AG04449 (cell line): Measurements from ENCODE around the gene GNAT3.
A peak's percentile ranks its signal among the peaks of the same experiment; 100 is the strongest.

ENCODE experiments used
- CTCF ChIA-PET: fragments of 350-600 bp; formaldehyde crosslinking; extraction: SDS; loops from one replicate; lab custom pipeline; 2021; ENCODE audit warnings: antibody characterized with exemption; lab: Yijun Ruan, JAX
- POLR2A ChIA-PET: fragments of 400-600, 350-600 bp; formaldehyde crosslinking; extraction: SDS; loops from one replicate; lab custom pipeline; 2020; ENCODE audit warnings: antibody characterized with exemption, inconsistent platforms; lab: Yijun Ruan, JAX
- DNase-seq: peaks from one replicate; pipeline ENCODE4 v3.0.0-alpha.2; 2010; ENCODE audit warnings: low read depth, low spot score
- H3K4me3 ChIP-seq: 2 replicates; pipeline ENCODE4 v1.5.1; 2011; ENCODE audit warnings: low read depth, mild to moderate bottlenecking, control low read depth, low read length
- TF ChIP-seq, protein P1 (sequence below): IDR thresholded peaks from one replicate; pipeline ENCODE4 v1.5.1; 2011; ENCODE audit warnings: mild to moderate bottlenecking, moderate library complexity, low read length, control low read depth, inconsistent platforms; ENCODE audit not compliant: insufficient read depth; ENCODE audit errors: missing control alignments

GNAT3 gene

GRCh38 chr7:80443325-80443724 lies 68.5 kb downstream of the GNAT3 start:
- POLR2A ChIA-PET: no interaction called here
- no peak for DNase-seq
- H3K4me3 ChIP-seq: no peak overlapping the region
- CTCF ChIA-PET: interaction anchor here (1.0 kb wide), 1 partner anchor 14 kb away, joined by 5 read pairs; no protein-coding TSS in a partner anchor
- TF ChIP-seq, protein P1, sequence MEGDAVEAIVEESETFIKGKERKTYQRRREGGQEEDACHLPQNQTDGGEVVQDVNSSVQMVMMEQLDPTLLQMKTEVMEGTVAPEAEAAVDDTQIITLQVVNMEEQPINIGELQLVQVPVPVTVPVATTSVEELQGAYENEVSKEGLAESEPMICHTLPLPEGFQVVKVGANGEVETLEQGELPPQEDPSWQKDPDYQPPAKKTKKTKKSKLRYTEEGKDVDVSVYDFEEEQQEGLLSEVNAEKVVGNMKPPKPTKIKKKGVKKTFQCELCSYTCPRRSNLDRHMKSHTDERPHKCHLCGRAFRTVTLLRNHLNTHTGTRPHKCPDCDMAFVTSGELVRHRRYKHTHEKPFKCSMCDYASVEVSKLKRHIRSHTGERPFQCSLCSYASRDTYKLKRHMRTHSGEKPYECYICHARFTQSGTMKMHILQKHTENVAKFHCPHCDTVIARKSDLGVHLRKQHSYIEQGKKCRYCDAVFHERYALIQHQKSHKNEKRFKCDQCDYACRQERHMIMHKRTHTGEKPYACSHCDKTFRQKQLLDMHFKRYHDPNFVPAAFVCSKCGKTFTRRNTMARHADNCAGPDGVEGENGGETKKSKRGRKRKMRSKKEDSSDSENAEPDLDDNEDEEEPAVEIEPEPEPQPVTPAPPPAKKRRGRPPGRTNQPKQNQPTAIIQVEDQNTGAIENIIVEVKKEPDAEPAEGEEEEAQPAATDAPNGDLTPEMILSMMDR: no peak

DNA sequence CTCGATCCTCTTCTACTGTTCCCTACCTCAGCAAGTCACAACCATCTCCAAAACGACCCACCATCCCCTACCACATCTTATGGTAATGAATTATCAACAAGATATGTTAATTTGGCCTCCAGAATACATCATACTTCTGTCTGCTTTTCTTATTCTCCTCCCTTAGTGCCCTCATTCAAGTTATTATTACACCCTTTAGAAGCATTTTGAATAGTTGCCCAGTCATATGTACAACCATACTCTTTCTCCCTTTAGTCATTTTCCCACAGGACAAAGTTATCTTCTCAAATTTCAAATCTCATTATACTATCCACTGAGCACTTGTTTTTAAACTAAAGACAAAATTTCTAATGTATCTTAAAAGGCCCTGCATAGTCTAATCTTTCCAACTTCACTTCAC lies 71.0 kb downstream of the GNAT3 start:
- TF ChIP-seq, protein P1: no peak
- ChIA-PET CTCF (interaction anchor here (0.9 to 5.8 kb wide), 5 partner anchors 9 to 345 kb away, joined by 3 to 38 read pairs (median 3); no protein-coding TSS in a partner anchor), POLR2A (no interaction called here)
- no peak overlapping the region for H3K4me3 ChIP-seq
- DNase-seq: no peak

DNA sequence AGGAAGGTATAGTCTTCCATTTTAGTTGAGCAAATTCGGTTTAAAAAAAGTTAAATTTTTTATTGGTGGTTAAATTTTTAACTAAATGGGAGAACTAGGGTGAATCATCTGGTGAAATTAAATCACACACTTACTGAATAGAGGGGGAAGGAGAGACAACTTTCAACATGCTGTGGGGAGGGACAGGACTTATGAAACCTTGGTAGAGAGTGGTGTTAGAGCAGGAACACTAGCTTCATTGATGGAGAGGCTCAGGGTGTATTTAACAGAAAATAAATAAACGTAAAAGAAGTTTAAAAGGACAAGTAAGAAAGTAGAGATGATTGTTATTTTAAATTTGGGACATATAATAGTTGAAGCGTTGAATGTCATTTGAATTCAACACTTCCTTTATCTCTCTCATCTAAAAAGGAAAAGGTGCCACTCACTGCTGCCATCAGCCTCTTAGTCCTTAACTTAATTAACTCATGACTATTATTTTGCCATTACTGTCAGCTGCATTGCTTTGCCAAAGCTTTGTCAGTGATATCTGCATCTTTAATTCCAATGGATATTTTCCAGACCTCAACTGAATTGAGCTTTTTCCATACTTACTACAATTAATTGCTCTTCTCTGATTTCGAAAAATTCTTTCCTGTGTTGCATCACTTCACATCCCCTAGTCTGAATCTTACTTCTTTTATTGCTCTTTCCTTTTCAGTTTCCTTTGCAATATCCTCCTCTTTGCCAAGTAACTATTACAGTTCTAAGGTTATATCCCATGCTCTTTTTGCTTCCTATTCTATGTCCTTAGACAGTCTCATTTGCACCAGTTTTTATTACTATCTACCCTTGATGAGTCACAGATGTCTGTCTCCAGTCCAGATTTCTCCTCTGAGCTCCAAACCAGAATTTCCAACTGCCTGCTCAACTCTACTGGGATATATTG lies 71.7 kb downstream of the GNAT3 start:
- TF ChIP-seq, protein P1: no peak
- no peak overlapping the region for H3K4me3 ChIP-seq
- CTCF ChIA-PET: interaction anchor here (1.0 to 5.8 kb wide), 5 partner anchors 8 to 344 kb away, joined by 3 to 38 read pairs (median 3); no protein-coding TSS in a partner anchor
- DNase-seq: peak; percentile 44
- POLR2A ChIA-PET: no interaction called here

DNA sequence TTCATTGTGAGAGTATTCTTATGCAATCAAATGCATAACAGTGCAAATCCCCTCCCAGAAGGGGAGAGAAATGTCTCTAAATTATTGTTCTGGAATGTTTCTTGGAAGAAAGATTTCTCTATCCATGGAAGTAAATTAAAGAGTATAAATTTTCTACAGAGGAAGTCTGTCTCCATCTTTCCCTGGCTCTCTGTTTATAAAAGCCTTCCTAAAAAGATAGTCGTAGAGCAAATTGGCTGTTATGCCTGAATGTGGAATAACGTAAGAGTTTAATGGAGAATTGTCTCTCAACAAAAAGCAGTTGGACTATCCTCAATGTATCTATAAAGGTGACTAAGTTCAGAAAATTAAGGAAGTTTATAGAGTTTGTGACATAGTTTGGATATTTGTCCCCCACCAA lies 76.3 kb downstream of the GNAT3 start:
- no peak overlapping the region for H3K4me3 ChIP-seq
- DNase-seq: no peak
- ChIA-PET CTCF (interaction anchor here (2.3 kb wide), 1 partner anchor 223 kb away, joined by 6 read pairs; no protein-coding TSS in a partner anchor), POLR2A (no interaction called here)
- TF ChIP-seq, protein P1: no peak

DNA sequence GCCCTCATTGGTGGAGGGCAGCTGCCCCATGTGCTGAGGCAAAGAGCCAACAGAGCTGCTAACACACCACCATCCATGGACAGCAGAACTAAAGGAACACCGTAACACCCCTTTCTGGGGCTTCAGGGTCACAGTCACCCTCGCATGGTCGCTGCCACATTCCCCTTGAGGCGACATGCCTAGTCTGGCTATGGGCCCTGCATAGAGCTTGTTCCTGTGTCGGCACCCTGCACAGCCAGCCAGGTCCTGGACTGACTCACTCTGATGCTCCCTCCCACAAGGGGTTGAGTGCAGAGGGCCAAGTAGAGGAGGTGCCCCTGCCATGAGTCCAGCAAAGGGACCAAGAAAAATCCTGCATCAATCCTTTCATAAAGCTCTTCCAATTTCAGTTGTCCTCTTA lies 77.8 kb downstream of the GNAT3 start:
- POLR2A ChIA-PET: no interaction called here
- no peak overlapping the region for H3K4me3 ChIP-seq
- DNase-seq: no peak
- TF ChIP-seq, protein P1: no peak
- CTCF ChIA-PET: interaction anchor here (0.9 to 2.3 kb wide), 4 partner anchors 17 to 1024 kb away, joined by 3 to 6 read pairs (median 3); partner anchors contain the start of gene GNAI1

DNA sequence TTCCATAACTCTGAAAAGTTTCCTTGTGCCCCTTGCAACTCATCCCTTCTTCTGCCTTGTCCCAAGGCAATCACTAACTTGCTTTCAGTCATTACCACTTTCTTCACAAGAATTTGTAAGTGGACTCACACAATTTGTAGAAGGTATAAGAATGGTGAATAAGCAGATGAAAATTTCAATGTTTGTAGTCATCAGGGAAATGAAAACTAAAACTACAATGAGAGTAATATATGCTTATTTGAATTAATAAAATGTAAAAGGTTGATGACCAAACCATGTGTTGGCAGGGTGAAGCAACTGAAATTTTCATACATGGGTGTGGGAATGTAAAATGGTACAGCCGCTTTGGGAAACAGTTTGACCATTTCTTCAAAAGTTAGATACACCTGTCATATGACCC lies 79.7 kb downstream of the GNAT3 start:
- TF ChIP-seq, protein P1: no peak
- DNase-seq: no peak
- H3K4me3 ChIP-seq: no peak overlapping the region
- ChIA-PET CTCF (interaction anchor here (0.7 to 1.3 kb wide), 2 partner anchors 8 to 12 kb away, joined by 3 to 4 read pairs; no protein-coding TSS in a partner anchor), POLR2A (no interaction called here)
